VCaP (cell line): ENCODE data around the gene PPP2R1B.
A peak's percentile ranks its signal among the peaks of the same experiment; 100 is the strongest.

Source experiments
- H3K27ac ChIP-seq: fragments of 450-650 bp; 2 replicates; pipeline ENCODE4 v1.5.1; 2017
- TF ChIP-seq, protein P1 (sequence below): fragments of 450-650 bp; conservative IDR thresholded peaks from 2 replicates; pipeline ENCODE4 v1.5.1; 2017; ENCODE audit warnings: mild to moderate bottlenecking, moderate library complexity

PPP2R1B gene

GRCh38 chr11:111729071-111729830 lies 36.9 kb downstream of the PPP2R1B start:
- TF ChIP-seq, protein P1, sequence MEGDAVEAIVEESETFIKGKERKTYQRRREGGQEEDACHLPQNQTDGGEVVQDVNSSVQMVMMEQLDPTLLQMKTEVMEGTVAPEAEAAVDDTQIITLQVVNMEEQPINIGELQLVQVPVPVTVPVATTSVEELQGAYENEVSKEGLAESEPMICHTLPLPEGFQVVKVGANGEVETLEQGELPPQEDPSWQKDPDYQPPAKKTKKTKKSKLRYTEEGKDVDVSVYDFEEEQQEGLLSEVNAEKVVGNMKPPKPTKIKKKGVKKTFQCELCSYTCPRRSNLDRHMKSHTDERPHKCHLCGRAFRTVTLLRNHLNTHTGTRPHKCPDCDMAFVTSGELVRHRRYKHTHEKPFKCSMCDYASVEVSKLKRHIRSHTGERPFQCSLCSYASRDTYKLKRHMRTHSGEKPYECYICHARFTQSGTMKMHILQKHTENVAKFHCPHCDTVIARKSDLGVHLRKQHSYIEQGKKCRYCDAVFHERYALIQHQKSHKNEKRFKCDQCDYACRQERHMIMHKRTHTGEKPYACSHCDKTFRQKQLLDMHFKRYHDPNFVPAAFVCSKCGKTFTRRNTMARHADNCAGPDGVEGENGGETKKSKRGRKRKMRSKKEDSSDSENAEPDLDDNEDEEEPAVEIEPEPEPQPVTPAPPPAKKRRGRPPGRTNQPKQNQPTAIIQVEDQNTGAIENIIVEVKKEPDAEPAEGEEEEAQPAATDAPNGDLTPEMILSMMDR: no peak
- H3K27ac ChIP-seq: no peak overlapping the region

- TF ChIP-seq, protein P1: no peak
- peak overlapping the region; percentile 54; the same call in 1 of the 2 replicates for H3K27ac ChIP-seq
These were observed 38.8 kb downstream of the PPP2R1B start for GRCh38 chr11:111727431-111727830.

- TF ChIP-seq, protein P1: no peak
- H3K27ac ChIP-seq: peak overlapping the region; percentile 54
These were observed 39.9 kb downstream of the PPP2R1B start for GRCh38 chr11:111726301-111726713.

GRCh38 chr11:111725621-111726020 lies 40.6 kb downstream of the PPP2R1B start:
- TF ChIP-seq, protein P1: no peak
- H3K27ac ChIP-seq: peak overlapping the region; percentile 54

GRCh38 chr11:111724615-111725129 lies 41.5 kb downstream of the PPP2R1B start:
- TF ChIP-seq, protein P1: no peak

GRCh38 chr11:111723595-111723994 lies 42.6 kb downstream of the PPP2R1B start:
- TF ChIP-seq, protein P1: no peak
- H3K27ac ChIP-seq: no peak overlapping the region

More at GRCh38 chr11:111724615-111725129, 41.5 kb downstream of the PPP2R1B start:
- no peak overlapping the region for H3K27ac ChIP-seq

DNA sequence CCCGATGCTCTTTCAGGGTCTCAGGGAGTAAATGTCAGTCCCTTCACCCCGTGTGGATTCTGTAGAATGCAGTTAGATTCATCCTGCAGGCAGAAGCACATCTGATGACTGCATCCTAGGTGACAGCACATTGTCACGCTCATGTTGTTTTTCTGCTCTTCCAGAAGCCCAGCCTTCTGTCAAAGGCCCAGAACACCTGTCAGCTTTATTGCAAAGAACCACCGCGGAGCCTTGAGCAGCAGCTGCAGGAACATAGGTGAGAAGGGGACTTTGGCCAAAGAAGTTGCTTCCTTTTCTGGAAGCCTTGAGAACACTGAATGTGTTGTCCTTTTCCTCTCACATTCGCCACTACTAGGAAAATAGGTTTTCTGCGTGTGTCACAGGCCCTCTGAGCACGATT lies 43.7 kb downstream of the PPP2R1B start:
- no peak overlapping the region for H3K27ac ChIP-seq
- TF ChIP-seq, protein P1: no peak
